Endothelial cell of umbilical vein (primary cell): ENCODE measurements around the gene LYPD1. TPM values are rescaled to one million over a fixed set of nuclear protein-coding genes. Genes with fewer than 3 reads are reported as not detected.

Experiments used
- BruUV-seq: library from RNA; stranded (reverse); fragments of 400-500 nt; replicated peaks from 2 replicates; lab custom pipeline; 2021; lab: Mats Ljungman, UMichigan
- CTCF ChIA-PET: fragments of 300-600, 350-600 bp; sonication (Branson Sonifier 250); formaldehyde crosslinking; loops from one replicate; lab custom pipeline; 2021; ENCODE audit warnings: antibody characterized with exemption, inconsistent platforms; lab: Charles Lee
- POLR2A ChIA-PET: fragments of 300-600, 350-600 bp; sonication (Branson Sonifier 250); formaldehyde crosslinking; loops from one replicate; lab custom pipeline; 2021; ENCODE audit warnings: antibody characterized with exemption, inconsistent platforms; lab: Charles Lee
- DNase-seq: peaks from one replicate; pipeline ENCODE4 v3.0.0-alpha.2; 2011; ENCODE audit warnings: low read depth, low spot score
- FAIRE-seq: peaks from 2 replicates; lab custom pipeline; 2011; peaks lifted over from hg19 to GRCh38; lab: Jason Lieb, UNC
- H2AFZ ChIP-seq: 2 replicates; pipeline ENCODE4 v1.6.0; 2012; ENCODE audit warnings: low read depth, low read length, control low read depth, inconsistent platforms
- H3K27ac ChIP-seq: 2 replicates; pipeline ENCODE4 v1.5.1; 2011; ENCODE audit warnings: low read depth, mild to moderate bottlenecking, control low read depth, low read length, moderate library complexity; ENCODE audit not compliant: insufficient read depth
- H3K27me3 ChIP-seq, 2 experiments: 2 replicates each; pipeline versions ENCODE4 v1.6.0 to v1.6.1; 2011; ENCODE audit warnings: low read length in 2 of 2, mixed read lengths in 1 of 2; ENCODE audit not compliant: control insufficient read depth in 2 of 2, insufficient read depth in 2 of 2
- H3K36me3 ChIP-seq, 2 experiments: 2 replicates in 1 of 2; 3 replicates in 1 of 2; pipeline ENCODE4 v1.5.1; 2011; ENCODE audit warnings: low read length in 2 of 2, mild to moderate bottlenecking in 1 of 2, moderate library complexity in 1 of 2; ENCODE audit not compliant: control insufficient read depth in 2 of 2, insufficient read depth in 2 of 2; ENCODE audit errors: extremely low read depth in 1 of 2
- H3K4me1 ChIP-seq: 3 replicates; pipeline ENCODE4 v1.5.1; 2011; ENCODE audit warnings: mild to moderate bottlenecking, low read length; ENCODE audit not compliant: control insufficient read depth, insufficient read depth; ENCODE audit errors: extremely low read depth
- H3K4me2 ChIP-seq: 2 replicates; pipeline ENCODE4 v1.6.1; 2011; ENCODE audit warnings: low read length, control low read depth, mixed read lengths; ENCODE audit not compliant: insufficient read depth
- H3K4me3 ChIP-seq, 3 experiments: fragments of 200-600 bp in 1 of 3; sonication (generic), shearing (Covaris generic) in 1 of 3; replicated peaks in 1 of 3; 2 replicates each; pipeline ENCODE4 v1.5.1; 2011 to 2016; ENCODE audit warnings: control low read depth in 3 of 3, low read length in 3 of 3, mild to moderate bottlenecking in 2 of 3, inconsistent platforms in 1 of 3, low read depth in 1 of 3, moderate library complexity in 1 of 3; ENCODE audit not compliant: insufficient read depth in 1 of 3
- H3K79me2 ChIP-seq: 2 replicates; pipeline ENCODE4 v1.6.0; 2012; ENCODE audit warnings: low read length, inconsistent platforms; ENCODE audit not compliant: control insufficient read depth, insufficient read depth
- H3K9ac ChIP-seq: replicated peaks from 2 replicates; pipeline ENCODE3; 2011; ENCODE audit warnings: low read length, control low read depth; ENCODE audit not compliant: insufficient read depth; ENCODE audit errors: extremely low read depth
- H3K9me1 ChIP-seq: replicated peaks from 3 replicates; pipeline ENCODE4 v1.6.0; 2011; ENCODE audit warnings: mild to moderate bottlenecking, low read length; ENCODE audit not compliant: control insufficient read depth, insufficient read depth; ENCODE audit errors: extremely low read depth
- H3K9me3 ChIP-seq: replicated peaks from 2 replicates; pipeline ENCODE4 v1.5.1; 2012; ENCODE audit warnings: low read length, inconsistent platforms; ENCODE audit not compliant: control insufficient read depth, insufficient read depth
- H4K20me1 ChIP-seq: replicated peaks from 2 replicates; pipeline ENCODE3; 2011; ENCODE audit warnings: mild to moderate bottlenecking, low read length; ENCODE audit not compliant: control insufficient read depth, insufficient read depth; ENCODE audit errors: extremely low read depth
- CTCF ChIP-seq, 2 donors: IDR thresholded peaks; 1 replicate in 1 of 2; 2 replicates in 1 of 2; pipeline ENCODE4 v1.5.1; 2011; ENCODE audit warnings: low read length in 2 of 2, mild to moderate bottlenecking in 2 of 2, moderate library complexity in 2 of 2, control low read depth in 1 of 2, inconsistent platforms in 1 of 2, low read depth in 1 of 2; ENCODE audit not compliant: insufficient read depth in 1 of 2; ENCODE audit errors: extremely low read depth in 1 of 2
- EZH2 ChIP-seq: IDR thresholded peaks from 2 replicates; pipeline ENCODE4 v1.6.1; 2012; ENCODE audit warnings: borderline replicate concordance, low read depth, mild to moderate bottlenecking, moderate library complexity, low read length, inconsistent platforms; ENCODE audit not compliant: severe bottlenecking
- FOS ChIP-seq: IDR thresholded peaks from 2 replicates; pipeline ENCODE4 v1.6.1; 2011; ENCODE audit warnings: mild to moderate bottlenecking, low read length, moderate library complexity, borderline replicate concordance; ENCODE audit not compliant: insufficient read depth
- GATA2 ChIP-seq: IDR thresholded peaks from 2 replicates; pipeline ENCODE4 v1.7.0; 2011; ENCODE audit warnings: low read depth, mild to moderate bottlenecking, moderate library complexity, mixed read lengths, low read length; ENCODE audit not compliant: insufficient read length, insufficient read depth
- JUN ChIP-seq: IDR thresholded peaks from 2 replicates; pipeline ENCODE4 v1.6.1; 2011; ENCODE audit warnings: borderline replicate concordance, low read depth; ENCODE audit not compliant: insufficient read length, insufficient read depth
- MAX ChIP-seq: IDR thresholded peaks from 2 replicates; pipeline ENCODE4 v1.6.1; 2011; ENCODE audit not compliant: insufficient read depth, insufficient read length
- MYC ChIP-seq: IDR thresholded peaks from one replicate; pipeline ENCODE4 v1.6.1; 2011; ENCODE audit warnings: mild to moderate bottlenecking, low read depth, low read length
- POLR2A ChIP-seq: IDR thresholded peaks from 2 replicates; pipeline ENCODE4 v1.6.1; 2012; ENCODE audit warnings: low read depth, mild to moderate bottlenecking, control low read depth, low read length
- POLR2AphosphoS5 ChIP-seq: IDR thresholded peaks from 2 replicates; pipeline ENCODE4 v1.6.1; 2012; ENCODE audit warnings: low read depth, mild to moderate bottlenecking, control low read depth, low read length, moderate library complexity; ENCODE audit not compliant: insufficient read depth
- dilution Hi-C: fragments of 300-500 bp; cut with MboI; formaldehyde crosslinking; loops from one replicate; pipeline ENCODE4 v1.15.0; 2019; ENCODE audit warnings: low sequenced_read_pairs; ENCODE audit not compliant: extremely low pct_ligation_motif_present
- intact Hi-C: fragments of 100-400 bp; cut with micrococcal nuclease; formaldehyde crosslinking; loops from one replicate; pipeline ENCODE4 v1.10.0; 2022
- polyA plus RNA-seq, 4 experiments: library from polyadenylated mRNA; depleted of rRNA in 3 of 4; stranded (reverse) in 3 of 4; unstranded in 1 of 4; fragments of >200 nt; gene quantifications; 2 replicates each; pipeline versions ENCODE4 v1.2.1 to v1.2.3, GENCODE V29; 2011 to 2012; ENCODE audit warnings: missing spikeins in 1 of 4
- total RNA-seq: library from RNA; stranded (reverse); gene quantifications from 2 replicates; pipeline ENCODE4 v1.2.3, GENCODE V29; 2021

The LYPD1 gene
- total and polyA plus RNA-seq, 2 donors (not counting 3 experiments of a cell fraction or from before 2014, with no cell fraction given) = 76.6 to 105 TPM

- Histone ChIP-seq H3K4me2 (no peak overlapping the region), H3K9me1 (no peaks in the 10 kb centered on the region), H3K36me3 (no peaks in the 10 kb centered on the region), H3K4me1 (no peaks in the 10 kb centered on the region), H3K27ac (no peak overlapping the region), H2AFZ (no peak overlapping the region), H3K9ac (no peak overlapping the region), H3K9me3 (no peaks in the 10 kb centered on the region), H4K20me1 (no peaks in the 10 kb centered on the region), H3K79me2 (no peaks in the 10 kb centered on the region), H3K4me3 (no peak overlapping the region), H3K27me3 (no peaks in the 10 kb centered on the region)
- TF ChIP-seq FOS (no peak), EZH2 (no peak), POLR2A (no peak), MYC (no peak), POLR2AphosphoS5 (no peak), GATA2 (no peak), JUN (no peak), MAX (no peak), CTCF (IDR thresholded peaks at IDR 0.05; ENCODE audit: extremely low read depth in 1 of 2, insufficient read depth in 1 of 2, low read depth in 1 of 2, low read length in 2 of 2) (no peak)
- BruUV-seq = no TSS peak
- DNase-seq (no peak), FAIRE-seq (no peak)
- intact Hi-C loops (no loop called here), dilution Hi-C loops (no loop called here)
- ChIA-PET POLR2A (no interaction called here), CTCF (no interaction called here)
Observed at GRCh38 chr2:132608311-132608710, 61.7 kb downstream of the LYPD1 start.
